GM12864 (cell line): ENCODE results near the gene S100A7A.

Experiments
- DNase-seq: peaks from one replicate; pipeline ENCODE4 v3.0.0-alpha.2; 2011; ENCODE audit warnings: low read depth
- H3K4me3 ChIP-seq: 2 replicates; pipeline ENCODE4 v1.5.1; 2011; ENCODE audit warnings: mild to moderate bottlenecking, low read depth, low read length, control low read depth
- CTCF ChIP-seq: IDR thresholded peaks from 2 replicates; pipeline ENCODE4 v1.5.1; 2011; ENCODE audit warnings: low read depth, mild to moderate bottlenecking, moderate library complexity, low read length, control low read depth, inconsistent platforms; ENCODE audit errors: missing control alignments

S100A7A gene

DNA sequence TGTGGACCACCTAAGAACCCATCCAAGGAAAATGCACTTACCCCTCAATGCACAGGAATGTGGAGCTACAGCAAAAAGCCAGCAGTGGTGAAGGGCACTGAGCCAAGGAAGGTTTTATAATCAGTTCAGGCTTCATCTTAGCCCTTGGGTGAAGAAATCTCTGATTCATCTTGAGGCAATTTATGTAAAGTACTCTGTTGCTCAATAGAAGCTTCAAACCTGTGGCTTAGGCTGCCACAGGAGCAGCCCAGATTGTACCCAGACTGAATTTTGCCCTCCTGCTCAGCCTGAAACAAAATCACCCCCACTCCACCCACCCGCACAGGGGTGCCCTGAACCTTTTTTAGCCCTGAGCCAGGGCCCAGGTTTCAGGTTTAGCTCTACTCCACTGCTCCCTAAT lies 40.8 kb upstream of the S100A7A start, which contains the start of gene S100A12:
Gene S100A12 (minus strand): TSS at position 111 of the 400 bp plus-strand sequence. CDS start 1,029 bp downstream, outside the sequence.
- H3K4me3 ChIP-seq: no peak within 1 kb of the TSS
- DNase-seq: no peak
- no peak for TF ChIP-seq CTCF

DNA sequence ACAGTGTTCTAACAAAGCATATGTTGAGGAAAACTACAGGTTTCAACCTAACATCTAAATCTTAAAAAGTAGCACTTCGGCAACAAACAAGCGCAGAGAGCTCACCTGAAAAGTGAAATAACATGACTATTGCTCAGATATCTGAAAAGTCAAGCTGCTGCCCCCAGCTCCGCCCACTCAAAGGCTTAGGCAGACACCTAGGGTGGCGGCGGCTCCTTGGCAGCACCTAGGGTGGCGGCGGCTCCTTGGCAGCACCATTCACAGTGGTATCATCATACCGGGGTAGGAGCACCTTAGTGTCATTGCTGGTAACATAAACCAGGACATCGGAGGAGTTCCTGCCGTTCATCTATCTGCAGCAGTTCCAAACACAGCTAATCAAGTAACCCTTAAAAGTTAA lies 36.7 kb upstream of the S100A7A start:
- no peak for DNase-seq
- no peak overlapping the region for H3K4me3 ChIP-seq
- TF ChIP-seq CTCF: no peak

- H3K4me3 ChIP-seq: no peak overlapping the region
- no peak for TF ChIP-seq CTCF
- no peak for DNase-seq
These were observed 35.6 kb upstream of the S100A7A start for GRCh38 chr1:153380711-153381110.

DNA sequence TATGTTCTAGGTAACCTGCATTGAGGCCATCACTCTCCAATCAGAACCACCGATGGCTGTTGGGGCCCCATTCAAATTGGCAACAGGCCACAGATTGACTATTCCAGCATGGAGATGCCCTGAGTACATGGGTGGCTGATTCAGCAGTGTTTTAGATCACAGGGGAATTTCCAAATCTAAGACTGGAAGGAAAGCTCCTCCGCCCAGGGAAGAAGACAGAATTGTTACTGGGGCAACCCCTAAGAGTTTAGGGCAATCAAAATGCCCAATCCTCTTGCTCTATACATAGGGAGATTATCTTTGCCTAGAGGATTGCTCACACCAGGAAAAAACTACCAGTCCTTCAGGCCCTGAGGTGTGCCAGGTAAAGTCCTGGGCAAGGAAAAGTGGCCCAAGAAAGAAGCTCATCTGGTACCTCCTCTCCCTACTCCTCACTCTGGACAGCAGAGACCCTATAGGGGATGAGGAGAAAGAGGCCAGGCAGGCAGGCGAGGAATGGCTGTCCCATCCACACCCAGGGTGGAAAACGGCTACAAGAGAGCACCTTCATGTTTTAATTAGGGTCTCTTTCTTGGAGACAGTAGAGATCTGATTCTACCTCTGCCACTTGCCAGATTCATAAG lies 31.3 kb upstream of the S100A7A start:
- no peak for TF ChIP-seq CTCF
- no peak overlapping the region for H3K4me3 ChIP-seq
- DNase-seq: no peak

GRCh38 chr1:153386500-153386901 lies 29.8 kb upstream of the S100A7A start:
- H3K4me3 ChIP-seq: no peak overlapping the region
- no peak for DNase-seq
- TF ChIP-seq CTCF: no peak

DNA sequence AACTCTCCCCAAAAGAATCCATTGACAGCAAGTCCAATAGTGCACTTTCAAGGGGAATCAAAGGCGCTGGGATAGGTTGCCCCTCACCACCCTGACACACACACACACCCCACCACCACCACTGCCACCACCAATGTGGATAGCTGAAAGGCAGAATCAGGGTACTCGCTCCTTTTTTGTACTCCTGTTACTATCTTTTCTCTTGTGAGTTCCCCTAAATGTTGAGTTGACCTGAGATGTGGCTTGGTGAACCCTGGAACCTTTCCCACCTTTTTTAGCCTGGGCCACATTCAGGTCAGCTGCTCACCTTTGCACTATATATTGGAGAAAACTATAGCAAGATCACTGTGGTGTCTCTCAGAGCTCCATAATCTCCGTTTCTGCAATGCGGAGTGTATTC lies 29.3 kb upstream of the S100A7A start:
- no peak for TF ChIP-seq CTCF
- no peak overlapping the region for H3K4me3 ChIP-seq
- DNase-seq: no peak

DNA sequence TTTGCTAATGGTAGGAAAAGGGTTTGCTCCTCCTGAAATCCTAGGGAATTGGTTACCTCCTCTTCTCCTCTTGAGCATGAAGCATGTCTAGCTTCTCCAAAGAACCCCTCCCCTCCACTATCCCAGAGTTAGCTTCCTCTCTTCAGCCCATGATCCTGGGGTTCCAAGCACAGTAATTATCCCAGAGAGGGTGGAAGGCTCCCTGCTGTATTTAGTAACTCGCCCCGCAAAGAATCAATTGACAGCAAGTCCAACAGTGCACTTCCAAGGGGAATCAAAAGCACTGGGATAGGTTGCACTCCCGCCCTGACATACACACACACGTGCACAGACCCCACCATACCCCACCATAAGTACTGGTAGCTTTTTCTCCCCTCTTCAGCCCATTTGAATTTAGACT lies 28.5 kb upstream of the S100A7A start:
- DNase-seq: no peak
- no peak for TF ChIP-seq CTCF
- H3K4me3 ChIP-seq: no peak overlapping the region
